IPS-NIHi7 (cell line): ENCODE results near the gene NEK11.

ENCODE experiments used
- DNase-seq: peaks from one replicate; pipeline ENCODE4 v3.0.0; 2012; ENCODE audit warnings: mixed read lengths; ENCODE audit errors: extremely low spot score

Gene NEK11, protein sequence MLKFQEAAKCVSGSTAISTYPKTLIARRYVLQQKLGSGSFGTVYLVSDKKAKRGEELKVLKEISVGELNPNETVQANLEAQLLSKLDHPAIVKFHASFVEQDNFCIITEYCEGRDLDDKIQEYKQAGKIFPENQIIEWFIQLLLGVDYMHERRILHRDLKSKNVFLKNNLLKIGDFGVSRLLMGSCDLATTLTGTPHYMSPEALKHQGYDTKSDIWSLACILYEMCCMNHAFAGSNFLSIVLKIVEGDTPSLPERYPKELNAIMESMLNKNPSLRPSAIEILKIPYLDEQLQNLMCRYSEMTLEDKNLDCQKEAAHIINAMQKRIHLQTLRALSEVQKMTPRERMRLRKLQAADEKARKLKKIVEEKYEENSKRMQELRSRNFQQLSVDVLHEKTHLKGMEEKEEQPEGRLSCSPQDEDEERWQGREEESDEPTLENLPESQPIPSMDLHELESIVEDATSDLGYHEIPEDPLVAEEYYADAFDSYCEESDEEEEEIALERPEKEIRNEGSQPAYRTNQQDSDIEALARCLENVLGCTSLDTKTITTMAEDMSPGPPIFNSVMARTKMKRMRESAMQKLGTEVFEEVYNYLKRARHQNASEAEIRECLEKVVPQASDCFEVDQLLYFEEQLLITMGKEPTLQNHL

DNA sequence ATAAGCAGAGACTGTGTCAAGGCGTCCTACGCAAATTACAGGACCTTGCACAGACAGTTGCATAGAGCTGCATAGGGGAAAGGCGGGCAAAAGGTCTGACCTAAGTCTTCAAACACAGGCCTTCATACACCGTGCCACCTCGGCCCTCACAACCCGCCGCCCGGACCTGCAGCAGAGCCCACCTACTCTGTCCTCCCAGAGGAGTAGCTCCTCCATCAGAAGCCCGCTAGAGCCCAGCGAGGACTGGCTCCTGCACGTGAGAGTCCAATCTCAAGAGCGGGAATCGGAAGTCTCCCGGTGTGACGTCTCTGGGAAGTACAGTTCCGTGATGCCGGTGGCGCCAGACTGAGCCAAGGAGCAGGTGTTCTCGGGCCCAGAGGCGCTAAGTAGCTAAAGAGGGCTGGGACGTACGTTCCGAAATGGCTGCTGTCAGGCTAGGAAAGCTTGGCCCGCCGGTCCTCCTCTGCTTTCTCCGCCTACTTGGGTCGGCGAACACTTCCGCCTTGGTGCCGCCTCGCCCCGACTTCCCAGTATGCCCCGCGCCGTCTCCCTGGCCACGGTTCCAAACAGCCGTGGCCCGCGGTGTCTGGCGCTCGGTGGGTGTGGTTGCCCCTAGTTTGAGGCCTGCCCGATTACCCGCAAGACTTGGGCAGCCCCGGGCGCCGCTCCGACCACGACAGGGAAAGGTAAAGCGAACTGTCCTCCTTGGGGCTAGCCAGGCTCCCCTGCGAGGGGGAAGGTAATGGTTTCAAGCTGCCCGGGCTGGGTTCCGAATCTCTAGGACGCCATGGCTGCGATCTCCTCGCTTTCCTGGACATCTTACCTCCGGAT, at the start of gene NEK11, which contains the start of gene ASTE1:
NEK11 (plus strand) TSS at position 557 of the 831 bp plus-strand sequence. CDS start 2,832 bp downstream, outside the sequence.
ASTE1 (minus strand) TSS at position 505 of the 831 bp plus-strand sequence. CDS start 1,519 bp downstream, outside the sequence.
- peak; percentile 91 for DNase-seq

DNA sequence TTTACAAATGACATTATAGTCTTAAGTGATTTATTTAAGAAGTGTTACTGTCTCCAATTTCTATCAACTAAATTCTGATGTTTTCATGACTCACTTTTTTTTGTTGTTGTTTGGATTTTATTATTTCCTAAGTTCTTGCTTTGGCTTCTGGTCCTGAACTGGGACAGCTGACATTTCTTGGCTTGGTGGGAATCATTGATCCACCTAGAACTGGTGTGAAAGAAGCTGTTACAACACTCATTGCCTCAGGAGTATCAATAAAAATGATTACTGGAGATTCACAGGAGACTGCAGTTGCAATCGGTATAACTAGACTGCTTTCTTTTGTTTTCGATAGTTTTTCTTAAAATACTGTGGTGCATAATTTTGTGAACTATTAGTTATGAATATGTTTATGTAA, 47.6 kb upstream of the NEK11 start:
- no peak for DNase-seq

DNA sequence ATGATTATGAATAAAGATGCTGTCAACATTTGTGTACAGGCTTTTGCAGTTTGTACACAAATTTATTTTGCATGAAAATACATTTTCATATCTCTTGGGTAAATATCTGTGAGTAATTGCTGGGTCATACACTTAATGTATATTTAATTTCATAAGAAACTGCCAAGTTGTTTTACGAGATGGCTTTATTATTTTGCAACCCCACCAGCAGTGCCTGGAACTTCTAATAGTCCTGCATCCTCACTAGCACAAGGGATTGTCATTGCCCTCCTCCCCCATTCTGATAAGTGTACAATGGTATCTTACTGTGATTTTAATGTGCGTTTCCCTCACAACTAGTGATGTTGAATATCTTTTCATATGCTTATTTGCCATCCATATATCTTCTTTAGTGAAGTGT, 45.2 kb upstream of the NEK11 start:
- no peak for DNase-seq

DNA sequence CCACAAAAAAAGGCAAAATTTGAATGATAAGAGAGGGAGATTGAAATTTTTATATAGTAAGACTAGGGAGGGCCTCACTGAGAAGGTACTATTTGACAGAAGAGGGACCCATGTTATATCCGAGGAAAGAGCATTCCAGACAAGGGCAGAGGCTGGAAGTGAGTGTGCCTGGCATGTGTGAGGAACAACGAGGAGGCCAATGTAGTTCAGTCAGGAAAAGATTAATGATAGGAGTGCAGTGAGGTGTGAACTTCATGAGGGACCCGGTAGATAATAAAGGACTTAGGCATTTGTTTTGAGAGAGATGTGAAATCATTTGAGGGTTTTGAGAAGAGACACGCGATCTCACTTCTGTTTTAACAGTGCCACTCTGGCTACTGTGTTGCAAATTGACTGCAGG, 36.4 kb upstream of the NEK11 start:
- no peak for DNase-seq

- DNase-seq: no peak
These were observed 35.6 kb upstream of the NEK11 start for GRCh38 chr3:130991126-130991525.

- no peak for DNase-seq
These were observed 34.3 kb upstream of the NEK11 start for GRCh38 chr3:130992344-130992743.

DNA sequence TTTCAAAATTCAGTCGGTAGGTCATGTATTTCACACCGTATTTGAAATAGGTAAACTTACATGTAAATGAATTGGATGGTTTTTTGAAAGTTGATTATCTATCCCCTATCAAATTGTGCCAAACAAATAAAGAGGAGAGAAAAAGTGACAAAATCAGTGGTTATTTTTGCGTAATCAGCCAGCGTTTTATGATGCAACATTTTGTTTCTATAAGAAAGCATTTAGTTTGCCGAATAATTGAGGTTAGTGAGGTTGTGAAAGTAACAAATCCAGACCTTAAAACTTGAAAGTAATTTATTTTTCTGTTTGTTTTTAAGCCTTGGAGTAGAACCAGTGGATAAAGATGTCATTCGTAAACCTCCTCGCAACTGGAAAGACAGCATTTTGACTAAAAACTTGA, 29.4 kb upstream of the NEK11 start:
- no peak for DNase-seq

DNA sequence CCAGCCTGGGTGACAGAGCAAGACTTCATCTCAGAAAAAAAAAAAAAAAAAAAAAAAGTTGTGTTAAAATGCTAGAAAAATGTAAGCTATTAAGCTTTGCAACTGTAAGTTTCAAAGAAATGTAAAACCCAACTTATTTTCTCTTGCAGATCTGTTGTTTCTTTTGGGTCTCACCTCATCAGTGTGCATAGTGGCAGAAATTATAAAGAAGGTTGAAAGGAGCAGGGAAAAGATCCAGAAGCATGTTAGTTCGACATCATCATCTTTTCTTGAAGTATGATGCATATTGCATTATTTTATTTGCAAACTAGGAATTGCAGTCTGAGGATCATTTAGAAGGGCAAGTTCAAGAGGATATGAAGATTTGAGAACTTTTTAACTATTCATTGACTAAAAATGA, 25.6 kb upstream of the NEK11 start:
- no peak for DNase-seq

DNA sequence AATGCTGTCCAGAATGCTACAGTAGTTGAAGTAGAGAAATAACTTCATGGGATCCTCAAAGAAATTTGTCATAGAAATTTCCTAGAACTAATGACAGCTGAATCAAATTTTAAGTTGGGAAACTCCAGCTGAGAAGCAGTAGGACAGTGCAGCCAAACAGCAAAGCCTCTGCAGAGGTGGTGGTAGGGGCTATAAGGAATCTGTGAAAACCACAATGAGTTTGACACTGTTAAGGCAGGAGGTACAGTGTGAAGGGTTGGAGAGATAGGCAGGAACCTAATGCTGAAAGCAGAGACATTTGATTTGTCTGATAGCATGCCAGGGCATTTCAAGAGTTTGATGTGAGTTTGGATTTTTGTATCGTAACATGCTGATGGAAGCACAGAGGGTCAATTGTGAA, 22.1 kb upstream of the NEK11 start:
- no peak for DNase-seq

GRCh38 chr3:131007256-131007655, 19.4 kb upstream of the NEK11 start:
- DNase-seq: no peak

GRCh38 chr3:131007782-131008181, 18.9 kb upstream of the NEK11 start:
- no peak for DNase-seq

DNA sequence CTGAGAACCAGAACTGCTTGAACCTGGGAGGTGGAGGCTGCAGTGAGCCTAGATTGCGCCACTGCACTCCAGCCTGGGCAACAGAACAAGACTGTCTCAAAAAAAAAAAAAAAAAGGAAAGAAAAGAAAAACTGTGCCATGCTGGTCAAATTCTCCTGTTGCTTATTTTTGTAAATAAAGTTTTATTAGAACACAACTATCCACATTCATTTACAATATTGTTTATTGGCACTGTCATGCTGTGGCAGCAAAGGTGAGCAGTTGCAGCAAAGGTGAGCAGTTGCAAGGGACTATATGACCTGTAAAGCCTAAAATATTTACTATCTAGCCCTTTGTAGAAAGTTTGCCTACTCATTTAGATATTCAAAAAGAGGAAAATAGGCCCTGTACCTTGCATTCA, 18.4 kb upstream of the NEK11 start:
- DNase-seq: no peak

GRCh38 chr3:131009698-131010097, 17.0 kb upstream of the NEK11 start:
- no peak for DNase-seq

- DNase-seq: no peak
These were observed 7.7 kb upstream of the NEK11 start for GRCh38 chr3:131018970-131019369.

DNA sequence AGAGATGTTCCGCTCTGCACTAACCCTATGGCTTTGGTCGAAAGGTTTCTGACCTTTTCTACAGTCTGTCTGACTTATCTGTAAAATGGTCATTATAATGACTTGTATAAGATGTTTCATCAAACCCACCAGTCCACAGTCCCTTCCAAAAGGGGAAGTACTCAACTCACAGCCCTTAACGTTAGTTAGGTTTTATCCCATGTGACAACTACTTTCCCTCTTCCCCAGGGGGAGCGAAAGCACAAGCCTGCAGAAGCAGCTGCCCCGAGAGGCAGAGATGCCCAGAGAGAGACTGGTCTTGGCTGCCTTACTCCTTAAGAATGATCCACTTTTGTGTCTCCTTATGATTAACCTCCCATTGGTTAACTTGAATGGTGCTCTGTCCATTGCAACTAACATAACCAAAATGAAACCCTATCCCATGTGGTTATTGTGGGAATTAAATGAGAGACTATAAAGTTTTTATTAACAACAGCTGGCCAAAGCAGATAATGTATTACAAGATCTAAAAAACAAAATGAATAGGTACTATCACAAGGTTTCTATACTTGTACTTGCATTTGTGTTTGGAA, 6.5 kb upstream of the NEK11 start:
- DNase-seq: peak; percentile 14

- no peak for DNase-seq
These were observed 1.1 kb upstream of the NEK11 start for GRCh38 chr3:131025539-131025938.

- no peak for DNase-seq
These were observed 2.2 kb downstream of the NEK11 start for GRCh38 chr3:131028844-131029243.

DNA sequence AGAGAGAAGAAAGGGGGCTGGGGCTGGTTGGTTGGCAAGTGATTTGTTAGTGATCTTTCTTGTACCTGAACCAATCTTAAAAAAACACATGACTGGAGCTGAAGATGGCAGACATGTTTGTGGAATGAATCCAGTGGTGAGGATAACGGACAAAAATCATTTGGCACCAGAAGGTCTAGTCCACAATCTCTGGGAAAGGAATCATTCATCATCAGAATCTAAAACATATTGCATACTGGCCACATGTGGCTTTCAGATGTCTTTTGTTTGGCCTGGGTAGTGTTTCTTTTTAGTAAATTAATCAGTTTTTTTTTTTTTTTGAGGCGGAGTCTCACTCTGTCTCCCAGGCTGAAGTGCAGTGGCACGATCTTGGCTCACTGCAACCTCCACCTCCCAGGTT, 5.0 kb downstream of the NEK11 start:
- DNase-seq: no peak

GRCh38 chr3:131033480-131034080, 6.9 kb downstream of the NEK11 start:
- DNase-seq: peak; percentile 21

DNA sequence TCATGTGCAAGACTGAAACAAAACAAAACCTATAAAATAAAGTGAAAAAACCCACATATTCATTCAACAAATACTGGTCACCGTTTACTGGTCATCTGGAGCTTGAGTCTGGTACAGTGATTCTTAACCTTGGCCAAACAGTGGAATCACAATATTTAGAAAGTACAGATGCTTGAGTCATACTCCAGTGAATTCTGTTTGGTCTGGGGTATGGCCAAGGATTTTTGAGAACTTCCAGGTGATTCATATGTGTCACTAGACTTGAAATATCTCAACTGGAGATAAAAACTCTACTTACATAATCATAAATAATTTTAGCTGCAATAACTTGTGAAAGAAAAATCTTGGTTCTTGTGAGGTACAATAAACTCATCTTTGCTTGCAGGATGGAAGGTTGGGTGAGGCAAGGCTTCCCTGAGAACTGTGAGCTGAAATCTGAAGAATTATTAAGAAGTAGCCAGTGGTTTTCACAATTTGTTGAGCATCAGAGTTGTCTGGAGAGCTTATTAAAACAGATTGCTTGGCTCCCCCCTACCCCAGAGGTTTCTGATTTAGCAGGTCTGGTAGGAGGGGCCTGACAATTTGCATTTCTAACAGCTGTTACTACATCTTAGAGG, 9.6 kb downstream of the NEK11 start:
- DNase-seq: no peak

- no peak for DNase-seq
These were observed 10.3 kb downstream of the NEK11 start for GRCh38 chr3:131036986-131037385.
